HCT116 (cell line): ENCODE data around the gene KCNQ1OT1. TPM values are rescaled to one million over a fixed set of nuclear protein-coding genes. Genes with fewer than 3 reads are reported as not detected.

ENCODE experiments used
- ATAC-seq: fragments of 200-7000 bp; cut with Tn5 transposase; 2 replicates; pipeline ENCODE4 v1.9.1; 2020; ENCODE audit warnings: mild to moderate bottlenecking, moderate library complexity
- BruUV-seq: library from RNA; stranded (reverse); fragments of 400-500 nt; replicated peaks from 2 replicates; lab custom pipeline; 2021; lab: Mats Ljungman, UMichigan
- CTCF ChIA-PET: fragments of 300-600 bp; sonication (Branson Sonifier 250); formaldehyde crosslinking; loops from one replicate; lab custom pipeline; 2021; ENCODE audit warnings: antibody characterized with exemption; lab: Charles Lee
- POLR2A ChIA-PET: fragments of 300-600, 350-600 bp; sonication (Branson Sonifier 250); formaldehyde crosslinking; loops from one replicate; lab custom pipeline; 2021; ENCODE audit warnings: antibody characterized with exemption; lab: Charles Lee
- RAD21 ChIA-PET, 2 experiments: fragments of 300-600 bp; sonication (Branson Sonifier 250); formaldehyde crosslinking; loops; one replicate each; lab custom pipeline; 2023; ENCODE audit warnings: low total read pairs in 2 of 2; ENCODE audit not compliant: uncharacterized antibody in 2 of 2, unreplicated experiment in 2 of 2, low non-redundant PET in 1 of 2; lab: Charles Lee
- DNase-seq: peaks from one replicate; pipeline ENCODE4 v3.0.0-alpha.2; 2010; ENCODE audit warnings: low read depth, low spot score
- H2AFZ ChIP-seq: fragments of 200-600 bp; shearing (Covaris generic), sonication (generic); 2 replicates; pipeline ENCODE4 v1.6.1; 2017; ENCODE audit warnings: low read depth, mixed run types, mixed read lengths, antibody characterized with exemption, low read length; ENCODE audit not compliant: poor library complexity, severe bottlenecking
- H3K27ac ChIP-seq: 2 replicates; pipeline ENCODE4 v1.5.1; 2012; ENCODE audit warnings: low read depth, low read length
- H3K27me3 ChIP-seq: fragments of 200-600 bp; sonication (generic); 2 replicates; pipeline ENCODE4 v1.6.1; 2016; ENCODE audit warnings: mixed run types, low read length, mixed read lengths; ENCODE audit not compliant: insufficient read depth
- H3K36me3 ChIP-seq, 2 experiments: fragments of 200-500 bp in 1 of 2; fragments of 200-600 bp in 1 of 2; sonication (Bioruptor generic) in 1 of 2; sonication (generic) in 1 of 2; 2 replicates each; pipeline versions ENCODE4 v1.5.1 to v1.6.1; 2014 to 2016; ENCODE audit warnings: low read length in 2 of 2, inconsistent platforms in 1 of 2, mixed read lengths in 1 of 2, mixed run types in 1 of 2; ENCODE audit not compliant: insufficient read depth in 2 of 2, control insufficient read depth in 1 of 2
- H3K4me1 ChIP-seq, 2 experiments: fragments of 200-600 bp in 1 of 2; sonication (generic) in 1 of 2; 2 replicates each; pipeline versions ENCODE4 v1.5.1 to v1.6.1; 2012 to 2017; ENCODE audit warnings: low read length in 2 of 2, inconsistent platforms in 1 of 2, mild to moderate bottlenecking in 1 of 2, mixed read lengths in 1 of 2, mixed run types in 1 of 2, moderate library complexity in 1 of 2; ENCODE audit not compliant: insufficient read depth in 2 of 2, control insufficient read depth in 1 of 2
- H3K4me2 ChIP-seq: fragments of 200-600 bp; sonication (generic); 2 replicates; pipeline ENCODE4 v1.6.1; 2017; ENCODE audit warnings: mixed run types, low read length, mixed read lengths
- H3K4me3 ChIP-seq, 2 experiments: fragments of 200-600 bp in 1 of 2; sonication (generic) in 1 of 2; replicated peaks in 1 of 2; 2 replicates each; pipeline ENCODE4 v1.5.1; 2011 to 2016; ENCODE audit warnings: low read length in 2 of 2, control low read depth in 1 of 2, low read depth in 1 of 2, mild to moderate bottlenecking in 1 of 2, mixed read lengths in 1 of 2, mixed run types in 1 of 2
- H3K79me2 ChIP-seq: fragments of 200-600 bp; sonication (generic); 2 replicates; pipeline ENCODE4 v1.6.1; 2017; ENCODE audit warnings: mild to moderate bottlenecking, mixed run types, low read length, moderate library complexity, mixed read lengths; ENCODE audit not compliant: insufficient read depth
- H3K9ac ChIP-seq: fragments of 200-600 bp; sonication (generic); 2 replicates; pipeline ENCODE4 v1.6.1; 2016; ENCODE audit warnings: low read length, mixed read lengths
- H3K9me2 ChIP-seq: fragments of 200-600 bp; sonication (generic), shearing (Covaris generic); 2 replicates; pipeline ENCODE4 v1.6.1; 2017; ENCODE audit warnings: mixed run types, mild to moderate bottlenecking, moderate library complexity; ENCODE audit not compliant: insufficient read depth
- H3K9me3 ChIP-seq, 2 experiments: fragments of 200-500 bp in 1 of 2; fragments of 200-600 bp in 1 of 2; sonication (Bioruptor generic) in 1 of 2; sonication (generic) in 1 of 2; 2 replicates each; pipeline ENCODE4 v1.6.1; 2014 to 2017; ENCODE audit warnings: low read length in 2 of 2, mixed read lengths in 2 of 2, inconsistent platforms in 1 of 2, low read depth in 1 of 2, mild to moderate bottlenecking in 1 of 2, mixed run types in 1 of 2, moderate library complexity in 1 of 2; ENCODE audit not compliant: control insufficient read depth in 1 of 2, insufficient read depth in 1 of 2
- H4K20me1 ChIP-seq: fragments of 200-600 bp; sonication (generic), shearing (Covaris generic); 2 replicates; pipeline ENCODE4 v1.6.1; 2017; ENCODE audit warnings: mixed run types, mild to moderate bottlenecking, moderate library complexity; ENCODE audit not compliant: insufficient read depth
- EGR1 ChIP-seq: IDR thresholded peaks from 2 replicates; pipeline ENCODE4 v1.6.1; 2012; ENCODE audit warnings: low read depth
- EZH2 ChIP-seq: fragments of 200-600 bp; sonication (generic); IDR thresholded peaks from 2 replicates; pipeline ENCODE4 v1.6.1; 2017; ENCODE audit warnings: antibody characterized with exemption, mixed run types
- EZH2phosphoT487 ChIP-seq: fragments of 200-600 bp; IDR thresholded peaks from 2 replicates; pipeline ENCODE4 v1.6.1; 2018; ENCODE audit warnings: antibody characterized with exemption, borderline replicate concordance
- JUND ChIP-seq: IDR thresholded peaks from 2 replicates; pipeline ENCODE4 v1.6.1; 2012
- POLR2A ChIP-seq: IDR thresholded peaks from 2 replicates; pipeline ENCODE4 v1.7.0; 2011; ENCODE audit warnings: borderline replicate concordance; ENCODE audit not compliant: insufficient read depth, insufficient read length; ENCODE audit errors: extremely low read depth
- RAD21 ChIP-seq: IDR thresholded peaks from 2 replicates; pipeline ENCODE4 v1.6.1; 2012; ENCODE audit warnings: low read depth, mild to moderate bottlenecking
- TCF7L2 ChIP-seq: IDR thresholded peaks from 2 replicates; pipeline ENCODE4 v1.7.0; 2011; ENCODE audit warnings: borderline replicate concordance, inconsistent platforms; ENCODE audit not compliant: insufficient read depth, insufficient read length; ENCODE audit errors: extremely low read depth
- intact Hi-C: fragments of 100-400 bp; cut with micrococcal nuclease; formaldehyde crosslinking; loops from 2 replicates; pipeline ENCODE4 v1.10.0; 2022
- total RNA-seq: library from RNA; stranded (reverse); gene quantifications from one replicate; pipeline ENCODE4 v1.2.1, GENCODE V29; 2021; ENCODE audit not compliant: unreplicated experiment
- TF ChIP-seq, protein P1 (sequence below), 3 experiments: fragments of 200-600 bp in 1 of 3; sonication (generic) in 1 of 3; IDR thresholded peaks in 2 of 3; conservative IDR thresholded peaks in 1 of 3; 2 replicates each; pipeline ENCODE4 v1.5.1; 2012 to 2017; ENCODE audit warnings: low read depth in 2 of 3, low read length in 2 of 3, antibody characterized with exemption in 1 of 3, borderline replicate concordance in 1 of 3, control low read depth in 1 of 3, mild to moderate bottlenecking in 1 of 3, mixed read lengths in 1 of 3, mixed run types in 1 of 3, moderate library complexity in 1 of 3; ENCODE audit not compliant: insufficient read depth in 1 of 3
- TF ChIP-seq, protein P2 (sequence below): IDR thresholded peaks from 2 replicates; pipeline ENCODE4 v1.6.1; 2012

The KCNQ1OT1 gene
- total RNA-seq, 1 experiment from 2014 or later = 1.1 TPM

DNA sequence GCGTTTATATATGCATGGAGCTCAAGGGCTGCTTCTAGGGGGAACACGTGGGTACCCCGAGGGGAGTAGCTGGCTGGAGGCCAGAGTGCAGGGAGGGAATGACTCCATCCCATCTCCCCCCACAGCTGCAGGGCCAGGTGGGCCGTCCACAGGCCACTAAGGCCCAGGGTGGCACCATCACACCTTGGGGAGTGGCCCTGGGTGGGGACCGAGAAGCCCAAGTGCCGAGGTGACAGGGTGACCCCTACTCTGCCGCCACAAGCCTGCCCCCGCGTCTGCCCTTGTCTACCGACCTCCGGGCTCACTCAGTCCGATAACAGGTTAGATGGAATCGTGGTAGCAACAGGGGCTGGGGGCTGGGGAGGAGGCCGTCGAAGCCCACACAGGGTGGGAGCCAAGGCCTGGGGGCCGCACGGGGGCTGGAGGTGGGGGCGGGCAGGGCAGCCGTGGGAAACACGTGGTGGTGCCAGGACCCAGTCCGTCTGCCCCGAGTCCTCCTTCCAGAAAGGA, 125.7 kb downstream of the KCNQ1OT1 start:
- no peaks in the 10 kb centered on the region for H3K9me2 ChIP-seq
- no peak for DNase-seq
- H2AFZ ChIP-seq = no peak overlapping the region
- TF ChIP-seq, protein P1, sequence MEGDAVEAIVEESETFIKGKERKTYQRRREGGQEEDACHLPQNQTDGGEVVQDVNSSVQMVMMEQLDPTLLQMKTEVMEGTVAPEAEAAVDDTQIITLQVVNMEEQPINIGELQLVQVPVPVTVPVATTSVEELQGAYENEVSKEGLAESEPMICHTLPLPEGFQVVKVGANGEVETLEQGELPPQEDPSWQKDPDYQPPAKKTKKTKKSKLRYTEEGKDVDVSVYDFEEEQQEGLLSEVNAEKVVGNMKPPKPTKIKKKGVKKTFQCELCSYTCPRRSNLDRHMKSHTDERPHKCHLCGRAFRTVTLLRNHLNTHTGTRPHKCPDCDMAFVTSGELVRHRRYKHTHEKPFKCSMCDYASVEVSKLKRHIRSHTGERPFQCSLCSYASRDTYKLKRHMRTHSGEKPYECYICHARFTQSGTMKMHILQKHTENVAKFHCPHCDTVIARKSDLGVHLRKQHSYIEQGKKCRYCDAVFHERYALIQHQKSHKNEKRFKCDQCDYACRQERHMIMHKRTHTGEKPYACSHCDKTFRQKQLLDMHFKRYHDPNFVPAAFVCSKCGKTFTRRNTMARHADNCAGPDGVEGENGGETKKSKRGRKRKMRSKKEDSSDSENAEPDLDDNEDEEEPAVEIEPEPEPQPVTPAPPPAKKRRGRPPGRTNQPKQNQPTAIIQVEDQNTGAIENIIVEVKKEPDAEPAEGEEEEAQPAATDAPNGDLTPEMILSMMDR (IDR thresholded peaks at IDR 0.05 in 2 of 3, conservative IDR thresholded peaks at IDR 0.05 in 1 of 3; ENCODE audit: borderline replicate concordance in 1 of 3, insufficient read depth in 1 of 3, low read depth in 2 of 3, low read length in 2 of 3) = no peak
- TF ChIP-seq JUND (no peak), EZH2phosphoT487 (no peak), POLR2A (no peak), TCF7L2 (no peak), RAD21 (no peak), EZH2 (no peak), EGR1 (no peak)
- TF ChIP-seq, protein P2, sequence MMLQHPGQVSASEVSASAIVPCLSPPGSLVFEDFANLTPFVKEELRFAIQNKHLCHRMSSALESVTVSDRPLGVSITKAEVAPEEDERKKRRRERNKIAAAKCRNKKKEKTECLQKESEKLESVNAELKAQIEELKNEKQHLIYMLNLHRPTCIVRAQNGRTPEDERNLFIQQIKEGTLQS = no peak
- H4K20me1 ChIP-seq = no peaks in the 10 kb centered on the region
- intact Hi-C loops = no loop called here
- ATAC-seq = no peak
- ChIA-PET POLR2A (no interaction called here), CTCF (no interaction called here), RAD21 (no interaction called here)
- BruUV-seq = no TSS peak
- no peak overlapping the region for H3K4me3 ChIP-seq
- no peaks in the 10 kb centered on the region for H3K9me3 ChIP-seq
- no peaks in the 10 kb centered on the region for H3K27me3 ChIP-seq
- no peak overlapping the region for H3K4me2 ChIP-seq
- no peak overlapping the region for H3K9ac ChIP-seq
- H3K27ac ChIP-seq = no peak overlapping the region
- H3K4me1 ChIP-seq = 0 out of 4 replicates have a peak, but pooled peaks cover 0 to under 1% of the 10 kb centered on the region in 2 experiments
- H3K79me2 ChIP-seq = no peaks in the 10 kb centered on the region
- H3K36me3 ChIP-seq = no peaks in the 10 kb centered on the region
